Measurements from ENCODE around the gene SNAP91.

GRCh38 chr6:83600459-83600858 lies 108.4 kb downstream of the SNAP91 start:
- TF ChIP-seq CTCF (IDR thresholded peaks at IDR 0.05 in 8 of 11, conservative IDR thresholded peaks at IDR 0.05 in 3 of 11) (no peak), POLR2A (IDR thresholded peaks at IDR 0.05) (no peak)

Measured in spleen (tissue), 7 donors.